ENCODE measurements around the gene PIBF1.

The PIBF1 gene

GRCh38 chr13:72849571-72849970, 67.6 kb downstream of the PIBF1 start:
- no peaks in the 10 kb centered on the region for H3K9me3 Mint-ChIP-seq
- H3K36me3 Mint-ChIP-seq (ENCODE audit: low read depth): peaks cover 34% of the 10 kb centered on the region
- DNase-seq (ENCODE audit: low spot score): no peak
- no peaks in the 10 kb centered on the region for H3K27me3 Mint-ChIP-seq (ENCODE audit: low read depth)
- no peak overlapping the region for H3K27ac Mint-ChIP-seq
- H3K4me1 Mint-ChIP-seq (ENCODE audit: low read depth): peaks cover 8% of the 10 kb centered on the region
- no peak overlapping the region for H3K4me3 Mint-ChIP-seq

GRCh38 chr13:72850959-72851677, 69.2 kb downstream of the PIBF1 start:
- Mint-ChIP-seq H3K4me3 (no peak overlapping the region), H3K4me1 (ENCODE audit: low read depth) (peaks cover 8% of the 10 kb centered on the region), H3K27ac (no peak overlapping the region), H3K9me3 (no peaks in the 10 kb centered on the region), H3K36me3 (ENCODE audit: low read depth) (peaks cover 25% of the 10 kb centered on the region), H3K27me3 (ENCODE audit: low read depth) (no peaks in the 10 kb centered on the region)
- no peak for DNase-seq (ENCODE audit: low spot score)

GRCh38 chr13:72851678-72852014, 69.7 kb downstream of the PIBF1 start:
- Mint-ChIP-seq H3K27me3 (ENCODE audit: low read depth) (no peaks in the 10 kb centered on the region), H3K4me3 (no peak overlapping the region), H3K4me1 (ENCODE audit: low read depth) (peaks cover 8% of the 10 kb centered on the region), H3K9me3 (no peaks in the 10 kb centered on the region), H3K36me3 (ENCODE audit: low read depth) (peaks cover 23% of the 10 kb centered on the region), H3K27ac (no peak overlapping the region)
- no peak for DNase-seq (ENCODE audit: low spot score)

- Mint-ChIP-seq H3K36me3 (ENCODE audit: low read depth) (peaks cover 22% of the 10 kb centered on the region), H3K4me3 (no peak overlapping the region)
Observed at GRCh38 chr13:72852207-72852606, 70.3 kb downstream of the PIBF1 start.

GRCh38 chr13:72853000-72853399, 71.1 kb downstream of the PIBF1 start:
- H3K4me3 Mint-ChIP-seq: no peak overlapping the region
- H3K36me3 Mint-ChIP-seq (ENCODE audit: low read depth): peaks cover 17% of the 10 kb centered on the region
- H3K9me3 Mint-ChIP-seq: no peaks in the 10 kb centered on the region
- peaks cover 8% of the 10 kb centered on the region for H3K4me1 Mint-ChIP-seq (ENCODE audit: low read depth)
- DNase-seq (ENCODE audit: low spot score): no peak
- H3K27me3 Mint-ChIP-seq (ENCODE audit: low read depth): no peaks in the 10 kb centered on the region
- no peak overlapping the region for H3K27ac Mint-ChIP-seq

More at GRCh38 chr13:72852207-72852606, 70.3 kb downstream of the PIBF1 start:
- Mint-ChIP-seq H3K27me3 (ENCODE audit: low read depth) (no peaks in the 10 kb centered on the region), H3K4me1 (ENCODE audit: low read depth) (peaks cover 8% of the 10 kb centered on the region), H3K9me3 (no peaks in the 10 kb centered on the region), H3K27ac (no peak overlapping the region)
- no peak for DNase-seq (ENCODE audit: low spot score)

- peaks cover 28% of the 10 kb centered on the region for H3K36me3 Mint-ChIP-seq (ENCODE audit: low read depth)
- H3K27me3 Mint-ChIP-seq (ENCODE audit: low read depth): no peaks in the 10 kb centered on the region
- peaks cover 3% of the 10 kb centered on the region for H3K4me1 Mint-ChIP-seq (ENCODE audit: low read depth)
- DNase-seq (ENCODE audit: low spot score): no peak
- H3K4me3 Mint-ChIP-seq: no peak overlapping the region
- H3K27ac Mint-ChIP-seq: peak overlapping the region; percentile 16
- H3K9me3 Mint-ChIP-seq: no peaks in the 10 kb centered on the region
Observed at GRCh38 chr13:72864142-72865011, 82.4 kb downstream of the PIBF1 start.

GRCh38 chr13:72868229-72868628, 86.3 kb downstream of the PIBF1 start:
- Mint-ChIP-seq H3K4me3 (no peak overlapping the region), H3K9me3 (no peaks in the 10 kb centered on the region), H3K4me1 (ENCODE audit: low read depth) (peaks cover 3% of the 10 kb centered on the region), H3K27ac (no peak overlapping the region), H3K27me3 (ENCODE audit: low read depth) (no peaks in the 10 kb centered on the region), H3K36me3 (ENCODE audit: low read depth) (peaks cover 33% of the 10 kb centered on the region)
- no peak for DNase-seq (ENCODE audit: low spot score)

GRCh38 chr13:72875233-72875632, 93.3 kb downstream of the PIBF1 start:
- Mint-ChIP-seq H3K27ac (no peak overlapping the region), H3K4me1 (ENCODE audit: low read depth) (peaks cover 5% of the 10 kb centered on the region), H3K36me3 (ENCODE audit: low read depth) (peaks cover 37% of the 10 kb centered on the region), H3K4me3 (no peak overlapping the region), H3K9me3 (peaks cover 3% of the 10 kb centered on the region), H3K27me3 (ENCODE audit: low read depth) (no peaks in the 10 kb centered on the region)
- no peak for DNase-seq (ENCODE audit: low spot score)

- Mint-ChIP-seq H3K9me3 (peaks cover 8% of the 10 kb centered on the region), H3K4me3 (no peak overlapping the region), H3K36me3 (ENCODE audit: low read depth) (peaks cover 17% of the 10 kb centered on the region), H3K27me3 (ENCODE audit: low read depth) (no peaks in the 10 kb centered on the region), H3K27ac (no peak overlapping the region), H3K4me1 (ENCODE audit: low read depth) (no peaks in the 10 kb centered on the region)
- no peak for DNase-seq (ENCODE audit: low spot score)
Observed at GRCh38 chr13:72884101-72884500, 102.2 kb downstream of the PIBF1 start.

- peaks cover 8% of the 10 kb centered on the region for H3K9me3 Mint-ChIP-seq
- no peaks in the 10 kb centered on the region for H3K4me1 Mint-ChIP-seq (ENCODE audit: low read depth)
- H3K36me3 Mint-ChIP-seq (ENCODE audit: low read depth): peaks cover 9% of the 10 kb centered on the region
- no peaks in the 10 kb centered on the region for H3K27me3 Mint-ChIP-seq (ENCODE audit: low read depth)
- no peak for DNase-seq (ENCODE audit: low spot score)
- H3K27ac Mint-ChIP-seq: no peak overlapping the region
- H3K4me3 Mint-ChIP-seq: no peak overlapping the region
Observed at GRCh38 chr13:72886272-72887067, 104.5 kb downstream of the PIBF1 start.

GRCh38 chr13:72889495-72889894, 107.6 kb downstream of the PIBF1 start:
- H3K4me1 Mint-ChIP-seq (ENCODE audit: low read depth): no peaks in the 10 kb centered on the region
- H3K27me3 Mint-ChIP-seq (ENCODE audit: low read depth): no peaks in the 10 kb centered on the region
- no peak overlapping the region for H3K27ac Mint-ChIP-seq
- peaks cover 4% of the 10 kb centered on the region for H3K36me3 Mint-ChIP-seq (ENCODE audit: low read depth)
- DNase-seq (ENCODE audit: low spot score): no peak
- H3K4me3 Mint-ChIP-seq: no peak overlapping the region
- no peaks in the 10 kb centered on the region for H3K9me3 Mint-ChIP-seq

- no peak overlapping the region for H3K4me3 Mint-ChIP-seq
- no peak for DNase-seq (ENCODE audit: low spot score)
- no peaks in the 10 kb centered on the region for H3K27me3 Mint-ChIP-seq (ENCODE audit: low read depth)
- H3K9me3 Mint-ChIP-seq: no peaks in the 10 kb centered on the region
- no peak overlapping the region for H3K27ac Mint-ChIP-seq
- no peaks in the 10 kb centered on the region for H3K4me1 Mint-ChIP-seq (ENCODE audit: low read depth)
- H3K36me3 Mint-ChIP-seq (ENCODE audit: low read depth): peaks cover 8% of the 10 kb centered on the region
Observed at GRCh38 chr13:72890546-72890945, 108.6 kb downstream of the PIBF1 start.

- H3K36me3 Mint-ChIP-seq (ENCODE audit: low read depth): peaks cover 16% of the 10 kb centered on the region
- no peak for DNase-seq (ENCODE audit: low spot score)
- H3K27ac Mint-ChIP-seq: no peak overlapping the region
- no peak overlapping the region for H3K4me3 Mint-ChIP-seq
- H3K9me3 Mint-ChIP-seq: peaks cover 3% of the 10 kb centered on the region
- H3K27me3 Mint-ChIP-seq (ENCODE audit: low read depth): no peaks in the 10 kb centered on the region
- no peaks in the 10 kb centered on the region for H3K4me1 Mint-ChIP-seq (ENCODE audit: low read depth)
Observed at GRCh38 chr13:72891423-72891822, 109.5 kb downstream of the PIBF1 start.

GRCh38 chr13:72896869-72897268, 114.9 kb downstream of the PIBF1 start:
- H3K4me3 Mint-ChIP-seq: no peak overlapping the region
- DNase-seq (ENCODE audit: low spot score): no peak
- no peaks in the 10 kb centered on the region for H3K27me3 Mint-ChIP-seq (ENCODE audit: low read depth)
- H3K27ac Mint-ChIP-seq: no peak overlapping the region
- no peaks in the 10 kb centered on the region for H3K4me1 Mint-ChIP-seq (ENCODE audit: low read depth)
- H3K36me3 Mint-ChIP-seq (ENCODE audit: low read depth): peaks cover 23% of the 10 kb centered on the region
- peaks cover 35% of the 10 kb centered on the region for H3K9me3 Mint-ChIP-seq
